GM12878 (cell line): ENCODE measurements around the gene KRTAP5-3. TPM values are rescaled to one million over a fixed set of nuclear protein-coding genes. Genes with fewer than 3 reads are reported as not detected.

Source experiments
- ATAC-seq: fragments of 200-7000 bp; cut with Tn5 transposase; 3 replicates; pipeline ENCODE4 v1.9.1; 2020; ENCODE audit warnings: mild to moderate bottlenecking, moderate library complexity
- BruUV-seq: library from RNA; stranded (reverse); fragments of 400-500 nt; replicated peaks from 2 replicates; lab custom pipeline; 2021; lab: Mats Ljungman, UMichigan
- CTCF ChIA-PET: fragments of 300-600 bp; sonication (Branson Sonifier 250); formaldehyde crosslinking; extraction: SDS; loops from one replicate; lab custom pipeline; 2021; ENCODE audit warnings: inconsistent platforms; lab: Yijun Ruan, JAX
- POLR2A ChIA-PET: fragments of 350-600 bp; formaldehyde crosslinking; extraction: SDS; loops from one replicate; lab custom pipeline; 2021; ENCODE audit warnings: inconsistent platforms; lab: Charles Lee
- RAD21 ChIA-PET: fragments of 300-600 bp; sonication (Branson Sonifier 250); formaldehyde crosslinking; loops from one replicate; lab custom pipeline; 2023; ENCODE audit warnings: antibody characterized with exemption; ENCODE audit not compliant: unreplicated experiment; lab: Charles Lee
- SMC1A ChIA-PET: fragments of 300-600 bp; sonication (Branson Sonifier 250); formaldehyde crosslinking; loops from one replicate; lab custom pipeline; 2023; ENCODE audit not compliant: unreplicated experiment, uncharacterized antibody; lab: Charles Lee
- DNase-seq: peaks from one replicate; pipeline ENCODE4 v3.0.0-alpha.2; 2011; ENCODE audit warnings: low read depth, low spot score
- FAIRE-seq: peaks from 3 replicates; lab custom pipeline; 2011; peaks lifted over from hg19 to GRCh38; lab: Jason Lieb, UNC
- H2AFZ ChIP-seq: 2 replicates; pipeline ENCODE4 v1.6.0; 2011; ENCODE audit warnings: low read depth, low read length, control low read depth; ENCODE audit not compliant: control insufficient read depth
- H3K27ac ChIP-seq: 2 replicates; pipeline ENCODE4 v1.5.1; 2011; ENCODE audit warnings: control low read depth; ENCODE audit not compliant: control insufficient read depth, insufficient read depth
- H3K27me3 ChIP-seq, 2 experiments: replicated peaks in 1 of 2; 2 replicates each; pipeline versions ENCODE4 v1.6.0 to v1.6.1; 2011; ENCODE audit warnings: low read length in 1 of 2; ENCODE audit not compliant: control insufficient read depth in 2 of 2, insufficient read depth in 2 of 2
- H3K36me3 ChIP-seq, 2 experiments: 2 replicates each; pipeline ENCODE4 v1.5.1; 2011; ENCODE audit warnings: low read length in 1 of 2; ENCODE audit not compliant: control insufficient read depth in 2 of 2, insufficient read depth in 2 of 2
- H3K4me1 ChIP-seq: 2 replicates; pipeline ENCODE4 v1.6.1; 2011; ENCODE audit warnings: mild to moderate bottlenecking, low read length, moderate library complexity, mixed read lengths; ENCODE audit not compliant: control insufficient read depth, insufficient read depth
- H3K4me2 ChIP-seq: 2 replicates; pipeline ENCODE4 v1.6.0; 2011; ENCODE audit warnings: control low read depth; ENCODE audit not compliant: control insufficient read depth, insufficient read depth
- H3K4me3 ChIP-seq: fragments of 200-600 bp; sonication (generic); 2 replicates; pipeline ENCODE4 v1.5.1; 2016
- H3K79me2 ChIP-seq: 2 replicates; pipeline ENCODE4 v1.6.0; 2011; ENCODE audit warnings: low read length; ENCODE audit not compliant: control insufficient read depth, insufficient read depth
- H3K9ac ChIP-seq: 2 replicates; pipeline ENCODE4 v1.8.0; 2011; ENCODE audit warnings: low read length, control low read depth, mixed read lengths; ENCODE audit not compliant: control insufficient read depth, insufficient read depth
- H3K9me3 ChIP-seq: replicated peaks from 3 replicates; pipeline ENCODE4 v1.5.1; 2011; ENCODE audit warnings: mild to moderate bottlenecking, low read length; ENCODE audit not compliant: control insufficient read depth, insufficient read depth
- H4K20me1 ChIP-seq: 2 replicates; pipeline ENCODE4 v1.6.0; 2011; ENCODE audit not compliant: control insufficient read depth, insufficient read depth
- ESRRA ChIP-seq: IDR thresholded peaks from 2 replicates; pipeline ENCODE4 v1.6.1; 2012; ENCODE audit warnings: mild to moderate bottlenecking, low read length, improper control_type of control experiment
- EZH2 ChIP-seq: IDR thresholded peaks from 2 replicates; pipeline ENCODE4 v1.6.1; 2012; ENCODE audit warnings: low read depth, mild to moderate bottlenecking, control low read depth, inconsistent platforms, low read length, borderline replicate concordance; ENCODE audit not compliant: control insufficient read depth
- FOXM1 ChIP-seq: IDR thresholded peaks from 2 replicates; pipeline ENCODE4 v1.6.1; 2012; ENCODE audit warnings: low read depth, mild to moderate bottlenecking, inconsistent platforms, low read length, moderate library complexity
- GABPA ChIP-seq: IDR thresholded peaks from 2 replicates; pipeline ENCODE4 v1.6.1; 2014; ENCODE audit warnings: antibody characterized with exemption, low read depth, mild to moderate bottlenecking, inconsistent platforms
- NR2F1 ChIP-seq: fragments of 450-650 bp; conservative IDR thresholded peaks from 2 replicates; pipeline ENCODE4 v1.6.1; 2017; ENCODE audit warnings: mild to moderate bottlenecking
- SP1 ChIP-seq: IDR thresholded peaks from one replicate; pipeline ENCODE4 v1.6.1; 2011; ENCODE audit warnings: low read depth, low read length
- TAF1 ChIP-seq: IDR thresholded peaks from 2 replicates; pipeline ENCODE4 v1.6.1; 2011; ENCODE audit warnings: mild to moderate bottlenecking, low read depth, low read length, borderline replicate concordance
- TBL1XR1 ChIP-seq: IDR thresholded peaks from 2 replicates; pipeline ENCODE4 v1.6.1; 2012; ENCODE audit warnings: low read depth, low read length, improper control_type of control experiment
- WGBS: methylation state at CpG from one replicate; pipeline ENCODE4 v1.1.6; 2016; ENCODE audit warnings: low lambda C conversion rate; ENCODE audit not compliant: insufficient replicate concordance, insufficient coverage; ENCODE audit errors: missing lambda C conversion rate; 5-methylcytosine and 5-hydroxymethylcytosine counted together
- in situ Hi-C: fragments of 300-500 bp; cut with MboI; formaldehyde crosslinking; loops from 9 replicates; pipeline ENCODE4 v1.14.3; 2018; ENCODE audit warnings: mixed read lengths
- intact Hi-C: fragments of 100-400 bp; cut with micrococcal nuclease; formaldehyde crosslinking; loops from one replicate; pipeline ENCODE4 v1.14.2; 2022; ENCODE audit not compliant: unreplicated experiment
- polyA plus RNA-seq, 11 experiments: library from polyadenylated mRNA; depleted of rRNA in 4 of 11; unstranded in 6 of 11; stranded (reverse) in 5 of 11; fragments of >200 nt; fragmentation: Nextera tagmentation in 4 of 11; fragmentation: Illumina TruSeq in 1 of 11; extraction: Ambion mirVana in 4 of 11; extraction: Trizol in 1 of 11; gene quantifications; 1 replicate in 1 of 11; 2 replicates in 10 of 11; pipeline versions ENCODE4 v1.2.1 to v1.2.3, GENCODE V29; 2011 to 2016; ENCODE audit warnings: inconsistent platforms in 2 of 11, missing spikeins in 2 of 11, low read depth in 1 of 11
- total RNA-seq, 4 experiments: library from RNA; depleted of rRNA in 3 of 4; stranded (reverse); fragments of >200 nt in 3 of 4; fragmentation: Illumina TruSeq in 1 of 4; extraction: Trizol in 1 of 4; gene quantifications; 2 replicates each; pipeline versions ENCODE4 v1.2.1 to v1.2.3, GENCODE V29; 2013 to 2021
- TF ChIP-seq, protein P1 (sequence below): fragments of 450-650 bp; IDR thresholded peaks from 2 replicates; pipeline ENCODE4 v1.6.1; 2017; ENCODE audit warnings: antibody characterized with exemption, mild to moderate bottlenecking, moderate library complexity
- TF ChIP-seq, protein P2 (sequence below): IDR thresholded peaks from 2 replicates; pipeline ENCODE4 v1.6.1; 2011; ENCODE audit warnings: borderline replicate concordance, low read depth, mild to moderate bottlenecking, moderate library complexity, low read length; ENCODE audit not compliant: insufficient read depth, poor library complexity, severe bottlenecking
- TF ChIP-seq, protein P3 (sequence below): fragments of 450-650 bp; formaldehyde crosslinking; IDR thresholded peaks from 2 replicates; pipeline ENCODE4 v1.4.0; 2020; ENCODE audit warnings: mild to moderate bottlenecking, moderate library complexity
- TF ChIP-seq, protein P4 (sequence below): fragments of 450-650 bp; IDR thresholded peaks from 2 replicates; pipeline ENCODE4 v1.6.1; 2017; ENCODE audit warnings: borderline replicate concordance

The KRTAP5-3 gene
- total and polyA plus RNA-seq, 10 of the 15 experiments (the other 5 are each of a cell fraction or from before 2014, with no cell fraction given) = not detected

DNA sequence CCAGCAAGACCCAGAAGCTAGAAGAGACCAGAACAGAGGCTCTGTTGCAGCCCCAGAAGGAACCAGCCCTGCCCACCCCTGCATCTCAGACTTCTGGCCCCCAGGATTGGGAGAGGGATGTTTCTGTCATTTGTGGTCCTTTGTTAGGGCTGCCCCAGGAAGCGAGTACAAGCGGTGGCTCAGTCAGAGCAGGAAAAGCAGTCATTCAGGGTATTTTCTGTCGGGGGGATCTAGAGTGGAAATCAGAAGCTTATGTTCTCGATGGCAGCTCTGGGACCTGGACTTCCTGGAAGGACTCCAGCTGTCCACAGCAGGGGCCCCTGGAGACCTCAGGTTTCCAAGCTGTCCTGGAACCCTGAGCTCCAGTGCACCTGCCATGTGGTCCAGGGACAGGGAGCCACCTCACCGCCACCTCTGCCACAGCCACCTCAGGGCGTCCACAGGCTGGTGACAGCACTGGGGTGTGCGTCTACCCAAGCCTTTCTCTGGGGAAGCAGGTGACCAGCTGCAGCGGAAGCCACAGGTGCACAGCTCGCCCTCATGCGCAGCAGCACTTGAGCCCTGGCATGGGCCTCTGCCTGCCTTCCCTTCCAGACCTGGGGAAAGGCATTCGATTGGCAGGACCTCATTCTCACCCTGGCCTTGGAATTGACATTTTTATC is 23.9 kb upstream of the KRTAP5-3 start:
- Histone ChIP-seq H3K9me3 (no peaks in the 10 kb centered on the region), H3K4me2 (no peak overlapping the region), H3K27ac (no peak overlapping the region), H3K9ac (no peak overlapping the region), H4K20me1 (no peaks in the 10 kb centered on the region), H3K79me2 (no peaks in the 10 kb centered on the region), H3K27me3 (peaks cover 0 to under 1% of the 10 kb centered on the region in 2 experiments; a peak in 2 of 4 replicates), H3K4me1 (no peaks in the 10 kb centered on the region), H3K36me3 (no peaks in the 10 kb centered on the region), H2AFZ (no peak overlapping the region), H3K4me3 (no peak overlapping the region)
- POLR2A ChIA-PET = no interaction called here
- intact Hi-C loops = no loop called here
- CTCF ChIA-PET = interaction anchor here (2.7 kb wide), 1 partner anchor 8 kb away, joined by 12 read pairs; no protein-coding TSS in a partner anchor
- RAD21 ChIA-PET = no interaction called here
- ATAC-seq = no peak
- BruUV-seq = no TSS peak
- no peak for TF ChIP-seq SP1
- TF ChIP-seq, protein P1, sequence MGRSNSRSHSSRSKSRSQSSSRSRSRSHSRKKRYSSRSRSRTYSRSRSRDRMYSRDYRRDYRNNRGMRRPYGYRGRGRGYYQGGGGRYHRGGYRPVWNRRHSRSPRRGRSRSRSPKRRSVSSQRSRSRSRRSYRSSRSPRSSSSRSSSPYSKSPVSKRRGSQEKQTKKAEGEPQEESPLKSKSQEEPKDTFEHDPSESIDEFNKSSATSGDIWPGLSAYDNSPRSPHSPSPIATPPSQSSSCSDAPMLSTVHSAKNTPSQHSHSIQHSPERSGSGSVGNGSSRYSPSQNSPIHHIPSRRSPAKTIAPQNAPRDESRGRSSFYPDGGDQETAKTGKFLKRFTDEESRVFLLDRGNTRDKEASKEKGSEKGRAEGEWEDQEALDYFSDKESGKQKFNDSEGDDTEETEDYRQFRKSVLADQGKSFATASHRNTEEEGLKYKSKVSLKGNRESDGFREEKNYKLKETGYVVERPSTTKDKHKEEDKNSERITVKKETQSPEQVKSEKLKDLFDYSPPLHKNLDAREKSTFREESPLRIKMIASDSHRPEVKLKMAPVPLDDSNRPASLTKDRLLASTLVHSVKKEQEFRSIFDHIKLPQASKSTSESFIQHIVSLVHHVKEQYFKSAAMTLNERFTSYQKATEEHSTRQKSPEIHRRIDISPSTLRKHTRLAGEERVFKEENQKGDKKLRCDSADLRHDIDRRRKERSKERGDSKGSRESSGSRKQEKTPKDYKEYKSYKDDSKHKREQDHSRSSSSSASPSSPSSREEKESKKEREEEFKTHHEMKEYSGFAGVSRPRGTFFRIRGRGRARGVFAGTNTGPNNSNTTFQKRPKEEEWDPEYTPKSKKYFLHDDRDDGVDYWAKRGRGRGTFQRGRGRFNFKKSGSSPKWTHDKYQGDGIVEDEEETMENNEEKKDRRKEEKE = no peak
- no peak for TF ChIP-seq EZH2
- TF ChIP-seq, protein P2, sequence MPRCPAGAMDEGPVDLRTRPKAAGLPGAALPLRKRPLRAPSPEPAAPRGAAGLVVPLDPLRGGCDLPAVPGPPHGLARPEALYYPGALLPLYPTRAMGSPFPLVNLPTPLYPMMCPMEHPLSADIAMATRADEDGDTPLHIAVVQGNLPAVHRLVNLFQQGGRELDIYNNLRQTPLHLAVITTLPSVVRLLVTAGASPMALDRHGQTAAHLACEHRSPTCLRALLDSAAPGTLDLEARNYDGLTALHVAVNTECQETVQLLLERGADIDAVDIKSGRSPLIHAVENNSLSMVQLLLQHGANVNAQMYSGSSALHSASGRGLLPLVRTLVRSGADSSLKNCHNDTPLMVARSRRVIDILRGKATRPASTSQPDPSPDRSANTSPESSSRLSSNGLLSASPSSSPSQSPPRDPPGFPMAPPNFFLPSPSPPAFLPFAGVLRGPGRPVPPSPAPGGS = no peak
- TF ChIP-seq TBL1XR1 = no peak
- TF ChIP-seq ESRRA = no peak
- no peak for TF ChIP-seq NR2F1
- TF ChIP-seq GABPA = no peak
- TF ChIP-seq, protein P3, sequence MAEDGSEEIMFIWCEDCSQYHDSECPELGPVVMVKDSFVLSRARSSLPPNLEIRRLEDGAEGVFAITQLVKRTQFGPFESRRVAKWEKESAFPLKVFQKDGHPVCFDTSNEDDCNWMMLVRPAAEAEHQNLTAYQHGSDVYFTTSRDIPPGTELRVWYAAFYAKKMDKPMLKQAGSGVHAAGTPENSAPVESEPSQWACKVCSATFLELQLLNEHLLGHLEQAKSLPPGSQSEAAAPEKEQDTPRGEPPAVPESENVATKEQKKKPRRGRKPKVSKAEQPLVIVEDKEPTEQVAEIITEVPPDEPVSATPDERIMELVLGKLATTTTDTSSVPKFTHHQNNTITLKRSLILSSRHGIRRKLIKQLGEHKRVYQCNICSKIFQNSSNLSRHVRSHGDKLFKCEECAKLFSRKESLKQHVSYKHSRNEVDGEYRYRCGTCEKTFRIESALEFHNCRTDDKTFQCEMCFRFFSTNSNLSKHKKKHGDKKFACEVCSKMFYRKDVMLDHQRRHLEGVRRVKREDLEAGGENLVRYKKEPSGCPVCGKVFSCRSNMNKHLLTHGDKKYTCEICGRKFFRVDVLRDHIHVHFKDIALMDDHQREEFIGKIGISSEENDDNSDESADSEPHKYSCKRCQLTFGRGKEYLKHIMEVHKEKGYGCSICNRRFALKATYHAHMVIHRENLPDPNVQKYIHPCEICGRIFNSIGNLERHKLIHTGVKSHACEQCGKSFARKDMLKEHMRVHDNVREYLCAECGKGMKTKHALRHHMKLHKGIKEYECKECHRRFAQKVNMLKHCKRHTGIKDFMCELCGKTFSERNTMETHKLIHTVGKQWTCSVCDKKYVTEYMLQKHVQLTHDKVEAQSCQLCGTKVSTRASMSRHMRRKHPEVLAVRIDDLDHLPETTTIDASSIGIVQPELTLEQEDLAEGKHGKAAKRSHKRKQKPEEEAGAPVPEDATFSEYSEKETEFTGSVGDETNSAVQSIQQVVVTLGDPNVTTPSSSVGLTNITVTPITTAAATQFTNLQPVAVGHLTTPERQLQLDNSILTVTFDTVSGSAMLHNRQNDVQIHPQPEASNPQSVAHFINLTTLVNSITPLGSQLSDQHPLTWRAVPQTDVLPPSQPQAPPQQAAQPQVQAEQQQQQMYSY (CRISPR knock-in tag) = no peak
- TF ChIP-seq TAF1 = no peak
- no peak for TF ChIP-seq FOXM1
- TF ChIP-seq, protein P4, sequence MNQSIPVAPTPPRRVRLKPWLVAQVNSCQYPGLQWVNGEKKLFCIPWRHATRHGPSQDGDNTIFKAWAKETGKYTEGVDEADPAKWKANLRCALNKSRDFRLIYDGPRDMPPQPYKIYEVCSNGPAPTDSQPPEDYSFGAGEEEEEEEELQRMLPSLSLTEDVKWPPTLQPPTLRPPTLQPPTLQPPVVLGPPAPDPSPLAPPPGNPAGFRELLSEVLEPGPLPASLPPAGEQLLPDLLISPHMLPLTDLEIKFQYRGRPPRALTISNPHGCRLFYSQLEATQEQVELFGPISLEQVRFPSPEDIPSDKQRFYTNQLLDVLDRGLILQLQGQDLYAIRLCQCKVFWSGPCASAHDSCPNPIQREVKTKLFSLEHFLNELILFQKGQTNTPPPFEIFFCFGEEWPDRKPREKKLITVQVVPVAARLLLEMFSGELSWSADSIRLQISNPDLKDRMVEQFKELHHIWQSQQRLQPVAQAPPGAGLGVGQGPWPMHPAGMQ = no peak
- FAIRE-seq = no peak
- WGBS = 19% methylated on average over 11 of the region's 11 CpGs
- in situ Hi-C loops = no loop called here
- SMC1A ChIA-PET = no interaction called here
- no peak for DNase-seq
